ENCODE results near the gene ABCC10. TPM values are rescaled to one million over a fixed set of nuclear protein-coding genes. Genes with fewer than 3 reads are reported as not detected.
A peak's percentile ranks its signal among the peaks of the same experiment; 100 is the strongest.

The ABCC10 gene
- total RNA-seq, 1 donor from 2014 or later: 17.9 TPM

DNA sequence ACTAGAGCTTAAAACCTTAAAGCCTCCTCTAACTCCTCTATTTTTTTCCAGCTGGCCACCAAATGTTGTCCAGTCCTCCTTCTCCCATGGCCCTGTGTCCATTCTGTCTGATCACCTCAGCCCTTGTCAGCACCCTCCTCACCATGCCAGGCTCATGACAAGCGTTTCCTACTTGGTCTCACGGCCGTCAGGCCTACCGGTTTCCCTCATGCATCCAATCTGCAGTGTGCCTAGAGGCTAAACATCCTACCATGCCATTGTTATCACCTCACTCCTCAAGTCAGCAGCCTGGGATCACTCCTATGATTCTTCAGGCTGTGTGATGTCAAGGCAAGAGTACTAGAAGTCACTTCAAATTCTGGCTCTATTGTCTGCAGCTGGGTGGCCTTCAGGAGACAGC is 40.4 kb downstream of the ABCC10 start:
- DNase-seq (ENCODE audit: low spot score in 2 of 2): no peak
- no peak for FAIRE-seq

GRCh38 chr6:43468240-43468639 is 40.9 kb downstream of the ABCC10 start:
- no peak for FAIRE-seq
- no peak for DNase-seq (ENCODE audit: low spot score in 2 of 2)

DNA sequence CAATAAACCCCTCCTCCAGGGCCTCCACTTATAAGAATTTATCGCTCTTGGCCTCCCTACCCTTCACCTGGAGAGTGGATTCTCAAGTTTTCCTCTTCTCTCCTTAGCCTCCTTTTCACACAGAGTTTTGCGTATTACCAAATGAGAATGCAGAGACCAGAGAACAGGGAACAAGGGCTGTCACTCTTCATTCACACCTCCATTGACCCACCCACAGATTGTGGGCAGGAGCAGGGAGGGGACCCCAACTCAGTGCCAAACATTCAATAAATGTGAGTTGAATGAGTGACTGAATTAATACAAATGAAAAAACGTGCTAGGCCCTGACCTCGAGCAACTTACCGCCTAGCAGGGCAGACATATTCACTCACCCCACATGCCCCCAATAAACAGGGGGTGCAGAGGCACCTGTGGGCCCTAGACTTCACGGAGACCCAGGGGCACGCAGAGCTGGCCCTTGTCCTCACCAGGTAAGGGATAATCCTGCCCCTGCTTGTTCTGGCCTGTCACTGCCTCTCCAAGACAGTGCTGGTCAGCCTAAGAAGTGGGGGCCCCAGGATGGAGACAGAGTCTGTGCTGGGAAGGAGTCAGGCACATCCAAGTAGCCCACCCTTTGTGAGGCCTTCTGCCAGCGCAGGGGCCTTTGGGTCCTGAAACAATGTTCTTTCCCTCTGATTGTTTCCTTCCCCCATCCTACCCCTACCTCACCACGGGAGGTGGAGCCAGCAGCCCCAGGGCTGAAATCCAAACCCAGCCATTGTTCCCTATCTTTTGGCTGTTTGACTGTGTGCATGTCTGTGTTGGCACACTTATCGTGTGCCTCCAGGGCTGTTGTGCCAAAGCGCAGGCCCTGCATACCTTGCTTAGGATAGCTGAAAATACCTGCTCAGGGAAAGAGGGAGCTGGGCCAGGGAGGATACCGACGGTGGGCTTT is 41.7 kb downstream of the ABCC10 start:
- no peak for DNase-seq (ENCODE audit: low spot score in 2 of 2)
- no peak for FAIRE-seq

- FAIRE-seq: no peak
- no peak for DNase-seq (ENCODE audit: low spot score in 2 of 2)
Observed at GRCh38 chr6:43469947-43470346, 42.6 kb downstream of the ABCC10 start.

- no peak for FAIRE-seq
- no peak for DNase-seq (ENCODE audit: low spot score in 2 of 2)
Observed at GRCh38 chr6:43471399-43471798, 44.1 kb downstream of the ABCC10 start.

GRCh38 chr6:43472515-43472914 is 45.2 kb downstream of the ABCC10 start:
- FAIRE-seq (no peak), DNase-seq (ENCODE audit: low spot score in 2 of 2) (no peak)

- DNase-seq (ENCODE audit: low spot score in 2 of 2) (no peak), FAIRE-seq (no peak)
Observed at GRCh38 chr6:43475516-43475915, 48.2 kb downstream of the ABCC10 start.

- DNase-seq (ENCODE audit: low spot score in 2 of 2) (no peak), FAIRE-seq (no peak)
Observed at GRCh38 chr6:43476746-43477145, 49.4 kb downstream of the ABCC10 start.

- DNase-seq (ENCODE audit: low spot score in 2 of 2) (peak; percentile 79 to 92), FAIRE-seq (no peak)
Observed at GRCh38 chr6:43477235-43478007, 50.1 kb downstream of the ABCC10 start, which contains the start of gene TJAP1. TJAP1 (plus strand) TSS chr6:43477570; CDS start chr6:43499002, 21,432 bp downstream.

GRCh38 chr6:43478008-43478372 is 50.6 kb downstream of the ABCC10 start:
- FAIRE-seq (no peak), DNase-seq (ENCODE audit: low spot score in 2 of 2) (no peak)

GRCh38 chr6:43481075-43481474 is 53.7 kb downstream of the ABCC10 start:
- FAIRE-seq (no peak), DNase-seq (ENCODE audit: low spot score in 2 of 2) (no peak)

DNA sequence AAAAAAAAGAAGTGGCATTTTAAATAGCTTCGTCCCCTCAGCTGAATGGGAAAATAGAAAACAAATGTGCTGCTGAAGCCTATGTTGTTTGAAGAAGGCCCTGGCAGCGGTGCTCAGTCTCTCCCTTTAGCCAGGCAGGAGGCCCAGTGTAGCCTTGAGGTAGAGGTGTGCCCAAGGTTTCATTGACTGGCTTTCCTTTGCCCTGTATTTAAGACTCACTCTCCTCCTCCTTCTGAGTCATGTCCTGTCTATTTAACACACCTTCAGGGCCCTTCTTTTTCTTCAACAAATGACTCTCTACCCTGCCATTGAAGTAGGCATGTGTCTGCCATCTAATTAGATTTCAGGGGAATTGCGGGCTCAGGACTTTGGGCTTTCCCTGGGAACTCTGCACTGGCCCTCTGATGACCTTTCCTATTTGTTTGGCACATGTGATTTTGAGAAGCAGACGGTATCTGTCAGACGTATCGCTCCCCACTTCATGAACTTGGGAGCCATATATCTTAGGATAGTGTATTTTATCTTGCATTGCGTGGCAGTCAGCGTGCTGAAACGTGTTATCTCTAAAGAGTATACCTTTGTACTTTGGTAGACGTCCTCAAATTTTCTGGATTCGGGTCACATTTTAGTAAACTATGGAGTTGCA is 54.4 kb downstream of the ABCC10 start:
- no peak for FAIRE-seq
- DNase-seq (ENCODE audit: low spot score in 2 of 2): no peak

GRCh38 chr6:43488667-43489276 is 61.4 kb downstream of the ABCC10 start:
- FAIRE-seq: no peak
- no peak for DNase-seq (ENCODE audit: low spot score in 2 of 2)

DNA sequence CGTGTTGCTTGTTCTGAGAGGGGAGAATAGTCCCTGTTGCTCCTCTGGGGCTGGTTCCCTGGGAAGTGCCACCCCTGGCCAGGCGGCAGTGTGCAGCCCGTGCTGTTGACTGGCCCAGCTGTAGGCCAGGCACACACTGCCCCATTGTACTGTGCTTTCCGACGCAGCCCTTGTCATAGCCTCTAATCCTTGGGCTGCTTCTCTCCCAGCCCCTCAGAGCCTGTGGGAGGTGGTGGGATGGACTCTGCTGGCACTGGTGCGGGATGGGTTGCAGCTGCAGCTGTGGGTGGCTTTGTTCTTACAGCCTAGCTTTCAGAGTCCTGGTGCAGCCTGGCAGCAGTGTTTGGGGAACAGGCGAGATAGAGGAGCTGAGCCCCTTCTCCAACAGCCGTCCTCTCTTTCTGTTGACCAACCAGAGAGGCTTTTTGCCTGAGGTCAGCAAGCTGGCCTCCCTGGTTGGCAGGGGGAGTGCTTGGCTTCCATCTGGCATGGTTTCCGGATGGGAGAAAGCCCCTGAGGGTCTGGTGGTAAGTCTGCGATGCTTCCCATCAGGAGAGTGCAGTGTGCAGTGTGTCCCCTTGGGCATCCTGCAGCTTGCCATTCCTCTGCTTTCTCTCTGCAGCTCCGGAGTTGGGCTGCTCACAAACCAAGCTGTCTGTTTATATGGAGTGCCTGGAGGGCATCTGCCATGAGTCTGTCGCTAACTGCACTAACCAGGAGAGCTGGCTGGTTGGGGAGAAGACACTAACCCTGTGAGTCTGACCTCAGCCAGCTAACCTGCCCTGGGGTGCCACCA is 62.1 kb downstream of the ABCC10 start:
- FAIRE-seq: no peak
- DNase-seq (ENCODE audit: low spot score in 2 of 2): peak; percentile 64 to 66

DNA sequence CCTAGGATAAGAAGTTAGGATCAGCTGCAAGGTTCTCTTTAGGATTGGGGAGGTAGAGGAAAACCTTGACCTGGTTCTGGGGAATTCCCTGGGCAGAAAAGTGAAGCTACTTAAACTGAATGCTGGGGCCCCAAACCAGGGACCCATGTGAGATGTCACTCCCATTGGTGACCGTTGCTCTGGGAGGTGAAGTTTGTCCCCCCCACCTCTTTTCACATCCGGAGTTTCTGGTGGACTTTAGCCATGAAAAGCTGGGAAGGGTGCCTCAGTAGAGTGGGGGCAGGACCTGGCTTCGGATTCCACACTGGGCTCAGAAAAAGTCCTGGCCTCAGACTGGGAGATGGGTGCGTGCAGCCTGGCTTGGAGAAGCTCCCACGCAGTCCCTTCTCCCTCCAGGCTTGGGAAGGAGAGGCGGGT is 63.2 kb downstream of the ABCC10 start:
- FAIRE-seq: no peak
- DNase-seq (ENCODE audit: low spot score in 2 of 2): no peak

DNA sequence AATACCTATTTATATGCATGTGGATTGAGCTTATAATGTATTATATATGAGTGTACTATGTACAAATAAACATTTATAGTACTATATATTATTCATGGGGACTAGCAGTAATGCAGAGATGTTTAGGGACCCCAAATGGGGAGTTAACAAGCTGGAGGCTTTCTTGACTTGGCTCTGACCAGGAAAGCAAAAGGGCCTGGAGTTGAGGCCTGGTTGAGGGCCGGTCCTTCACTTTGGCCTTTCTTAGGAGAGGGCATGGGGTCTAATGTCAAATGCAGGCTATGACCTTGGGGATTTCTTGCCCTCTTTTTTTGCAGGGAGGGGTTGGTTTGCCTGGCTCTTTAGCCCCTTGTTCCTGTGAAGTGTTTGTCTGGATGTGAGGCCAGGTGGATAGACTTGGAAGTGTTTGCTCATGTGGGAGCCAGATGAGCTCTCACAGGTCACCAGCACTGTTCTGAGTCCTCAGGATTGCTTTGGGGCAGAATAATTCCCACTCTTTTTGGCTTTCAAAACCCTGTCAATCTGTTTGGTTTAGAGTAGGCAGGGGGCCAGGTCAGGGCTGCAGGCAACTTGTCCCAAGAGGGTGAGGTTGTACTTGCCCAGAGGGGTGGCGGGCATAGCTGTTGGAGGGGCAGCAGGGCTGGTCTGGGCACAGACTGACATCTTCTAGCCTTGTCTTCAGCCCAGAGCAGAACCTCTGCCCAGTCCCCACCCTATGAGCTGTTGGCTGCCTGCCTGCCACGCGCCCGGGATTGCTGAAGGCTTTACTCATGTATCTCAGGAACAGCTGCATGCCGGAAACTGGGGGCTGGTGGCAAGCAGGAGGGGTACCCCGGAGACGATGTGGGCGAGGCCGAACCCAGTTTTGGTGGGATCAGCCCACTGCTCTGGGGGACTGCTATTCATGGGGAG is 64.7 kb downstream of the ABCC10 start:
- no peak for FAIRE-seq

GRCh38 chr6:43492673-43493072 is 65.3 kb downstream of the ABCC10 start:
- DNase-seq (ENCODE audit: low spot score in 2 of 2): no peak
- FAIRE-seq: no peak

More for the DNA sequence above, 64.7 kb downstream of the ABCC10 start:
- DNase-seq (ENCODE audit: low spot score in 2 of 2): peak; percentile 65 to 67

GRCh38 chr6:43493230-43493629 is 65.9 kb downstream of the ABCC10 start:
- no peak for FAIRE-seq
- no peak for DNase-seq (ENCODE audit: low spot score in 2 of 2)

GRCh38 chr6:43493833-43494232 is 66.5 kb downstream of the ABCC10 start:
- DNase-seq (ENCODE audit: low spot score in 2 of 2): no peak
- no peak for FAIRE-seq
